K562 (cell line): ENCODE data around the gene CSTB. TPM values are rescaled to one million over a fixed set of nuclear protein-coding genes. Genes with fewer than 3 reads are reported as not detected.

Source experiments
- ASH1L ChIP-seq: fragments of 450-650 bp; IDR thresholded peaks from 2 replicates; pipeline ENCODE4 v1.6.1; 2018; ENCODE audit warnings: borderline replicate concordance, mild to moderate bottlenecking, low read depth; ENCODE audit not compliant: partially characterized antibody
- E2F4 ChIP-seq: sonication (generic); formaldehyde crosslinking; IDR thresholded peaks from 2 replicates; pipeline ENCODE4 v1.8.0; 2022; ENCODE audit warnings: mild to moderate bottlenecking, low read depth, missing genetic modification reagents
- FOXP1 ChIP-seq: sonication (generic); formaldehyde crosslinking; IDR thresholded peaks from 2 replicates; pipeline ENCODE4 v1.8.0; 2022; ENCODE audit warnings: mild to moderate bottlenecking, missing genetic modification reagents
- HNRNPH1 ChIP-seq: fragments of 200-400 bp; formaldehyde crosslinking; optimal IDR thresholded peaks from 2 replicates; pipeline ENCODE3; 2017; ENCODE audit warnings: low read depth, mild to moderate bottlenecking, low read length, moderate library complexity
- MAFG ChIP-seq: fragments of 450-650 bp; conservative IDR thresholded peaks from 2 replicates; pipeline ENCODE4 v1.6.1; 2016; ENCODE audit warnings: missing genetic modification characterization, missing compliant biosample characterization
- MTA3 ChIP-seq: fragments of 450-650 bp; formaldehyde crosslinking; IDR thresholded peaks from 2 replicates; pipeline ENCODE4 v1.6.1; 2017; ENCODE audit warnings: mild to moderate bottlenecking, borderline replicate concordance
- MTF1 ChIP-seq: fragments of 250-450 bp; sonication (Bioruptor Pico); IDR thresholded peaks from 2 replicates; pipeline ENCODE4 v1.9.0; 2021; ENCODE audit warnings: moderate library complexity, mild to moderate bottlenecking, inconsistent platforms, borderline replicate concordance
- PHF21A ChIP-seq: fragments of 450-650 bp; IDR thresholded peaks from 2 replicates; pipeline ENCODE4 v1.6.1; 2017; ENCODE audit warnings: low read depth, borderline replicate concordance
- PTTG1 ChIP-seq: fragments of 450-650 bp; IDR thresholded peaks from 2 replicates; pipeline ENCODE4 v1.6.1; 2016; ENCODE audit warnings: low read depth, mild to moderate bottlenecking, missing genetic modification characterization, missing compliant biosample characterization
- RCOR1 ChIP-seq, 2 experiments: IDR thresholded peaks; 2 replicates each; pipeline ENCODE4 v1.6.1; 2012; ENCODE audit warnings: low read depth in 2 of 2, low read length in 2 of 2, borderline replicate concordance in 1 of 2, improper control_type of control experiment in 1 of 2
- SIN3A ChIP-seq, 2 experiments: fragments of 150-350 bp in 1 of 2; IDR thresholded peaks; 2 replicates each; pipeline ENCODE4 v1.6.1; 2011 to 2016; ENCODE audit warnings: borderline replicate concordance in 2 of 2, low read depth in 2 of 2, low read length in 2 of 2, mild to moderate bottlenecking in 2 of 2, moderate library complexity in 2 of 2; ENCODE audit not compliant: control insufficient read depth in 1 of 2
- SLC30A9 ChIP-seq: fragments of 250-450 bp; sonication (Bioruptor Pico); IDR thresholded peaks from 2 replicates; pipeline ENCODE4 v1.8.0; 2022; ENCODE audit warnings: mild to moderate bottlenecking, moderate library complexity
- VEZF1 ChIP-seq: fragments of 200-800 bp; sonication (Bioruptor generic); IDR thresholded peaks from 2 replicates; pipeline ENCODE4 v1.6.1; 2017; ENCODE audit warnings: missing genetic modification characterization, missing compliant biosample characterization
- ZC3H11A ChIP-seq: IDR thresholded peaks from 2 replicates; pipeline ENCODE4 v1.6.1; 2012; ENCODE audit warnings: low read depth, low read length, improper control_type of control experiment
- ZKSCAN1 ChIP-seq: fragments of 150-350 bp; IDR thresholded peaks from 2 replicates; pipeline ENCODE4 v1.6.1; 2016; ENCODE audit warnings: low read depth, low read length
- ZNF24 ChIP-seq: fragments of 450-650 bp; IDR thresholded peaks from 2 replicates; pipeline ENCODE4 v1.6.1; 2016
- ZNF584 ChIP-seq: fragments of 200-800 bp; sonication (Bioruptor generic); IDR thresholded peaks from 2 replicates; pipeline ENCODE4 v1.6.1; 2016; ENCODE audit warnings: low read depth, mild to moderate bottlenecking, missing genetic modification characterization, missing compliant biosample characterization
- ZNF586 ChIP-seq: fragments of 450-650 bp; formaldehyde crosslinking; conservative IDR thresholded peaks from 2 replicates; pipeline ENCODE4 v1.4.0; 2020; ENCODE audit warnings: mild to moderate bottlenecking, moderate library complexity
- polyA plus RNA-seq, 8 experiments: library from polyadenylated mRNA; depleted of rRNA in 4 of 8; stranded (reverse) in 5 of 8; unstranded in 3 of 8; fragments of >200 nt; fragmentation: Nextera tagmentation in 2 of 8; fragmentation: Illumina TruSeq in 1 of 8; extraction: Ambion mirVana in 2 of 8; extraction: Trizol in 1 of 8; gene quantifications; 2 replicates each; pipeline versions ENCODE4 v1.2.1 to v1.2.3, GENCODE V29; 2011 to 2014; ENCODE audit warnings: inconsistent platforms in 1 of 8, missing spikeins in 1 of 8
- total RNA-seq, 7 experiments: library from RNA; depleted of rRNA in 6 of 7; stranded (reverse); fragments of >200 nt in 6 of 7; fragmentation: Illumina TruSeq in 2 of 7; extraction: Trizol in 2 of 7; gene quantifications; 2 replicates each; pipeline versions ENCODE4 v1.2.1 to v1.2.3, GENCODE V29; 2011 to 2021; ENCODE audit warnings: low replicate concordance in 1 of 7
- TF ChIP-seq, protein P1 (sequence below): fragments of 250-450 bp; sonication (Bioruptor Pico); IDR thresholded peaks from 2 replicates; pipeline ENCODE4 v1.8.0; 2021; ENCODE audit warnings: moderate library complexity, mild to moderate bottlenecking, inconsistent platforms

CSTB gene
- total and polyA plus RNA-seq, 9 of the 15 experiments (the other 6 are each of a cell fraction or from before 2014, with no cell fraction given) = 12.4 to 65.0 (median 31.7) TPM

GRCh38 chr21:43728467-43729390 is 47.4 kb downstream of the CSTB start (continued):
- TF ChIP-seq VEZF1 (CRISPR knock-in tag) (peak; percentile 87), FOXP1 (CRISPR knock-in tag) (peak; percentile 97; the same call in 1 of the 2 replicates), PTTG1 (tag) (no peak), ZNF586 (CRISPR knock-in tag) (no peak), MTF1 (no peak), SIN3A (IDR thresholded peaks at IDR 0.05; ENCODE audit: borderline replicate concordance in 2 of 2, control insufficient read depth in 1 of 2, low read depth in 2 of 2, low read length in 2 of 2) (peak; percentile 96 to 98), ZNF24 (peak; percentile 85), E2F4 (no peak), ZKSCAN1 (peak; percentile 83), ASH1L (no peak), HNRNPH1 (no peak), MAFG (tag) (no peak), PHF21A (peak; percentile 61; the same call in 1 of the 2 replicates), SLC30A9 (no peak), MTA3 (peak; percentile 97), ZNF584 (no peak), ZC3H11A (no peak; the same call in 1 of the 2 replicates), RCOR1 (IDR thresholded peaks at IDR 0.05; ENCODE audit: borderline replicate concordance in 1 of 2, low read depth in 2 of 2, low read length in 2 of 2) (peak; percentile 67 to 96)
- TF ChIP-seq, protein P1, sequence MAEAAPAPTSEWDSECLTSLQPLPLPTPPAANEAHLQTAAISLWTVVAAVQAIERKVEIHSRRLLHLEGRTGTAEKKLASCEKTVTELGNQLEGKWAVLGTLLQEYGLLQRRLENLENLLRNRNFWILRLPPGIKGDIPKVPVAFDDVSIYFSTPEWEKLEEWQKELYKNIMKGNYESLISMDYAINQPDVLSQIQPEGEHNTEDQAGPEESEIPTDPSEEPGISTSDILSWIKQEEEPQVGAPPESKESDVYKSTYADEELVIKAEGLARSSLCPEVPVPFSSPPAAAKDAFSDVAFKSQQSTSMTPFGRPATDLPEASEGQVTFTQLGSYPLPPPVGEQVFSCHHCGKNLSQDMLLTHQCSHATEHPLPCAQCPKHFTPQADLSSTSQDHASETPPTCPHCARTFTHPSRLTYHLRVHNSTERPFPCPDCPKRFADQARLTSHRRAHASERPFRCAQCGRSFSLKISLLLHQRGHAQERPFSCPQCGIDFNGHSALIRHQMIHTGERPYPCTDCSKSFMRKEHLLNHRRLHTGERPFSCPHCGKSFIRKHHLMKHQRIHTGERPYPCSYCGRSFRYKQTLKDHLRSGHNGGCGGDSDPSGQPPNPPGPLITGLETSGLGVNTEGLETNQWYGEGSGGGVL (CRISPR knock-in tag) = no peak
